Neuronal stem cell (in vitro differentiated cells): ENCODE results near the gene DLG1.
A peak's percentile ranks its signal among the peaks of the same experiment; 100 is the strongest.

ENCODE experiments used
- DNase-seq: peaks from one replicate; pipeline ENCODE4 v3.0.0-alpha.2; 2013; ENCODE audit warnings: low spot score
- H2AFZ ChIP-seq: one replicate; pipeline ENCODE4 v1.6.1; 2013; ENCODE audit warnings: mild to moderate bottlenecking, low read length, inconsistent platforms
- H2AK5ac ChIP-seq: 2 replicates; pipeline ENCODE4 v1.6.1; 2013; ENCODE audit warnings: low read depth, mild to moderate bottlenecking, inconsistent platforms, low read length, moderate library complexity, mixed read lengths
- H2BK120ac ChIP-seq: 2 replicates; pipeline ENCODE4 v1.6.1; 2013; ENCODE audit warnings: low read depth, mild to moderate bottlenecking, inconsistent platforms, low read length, moderate library complexity, mixed read lengths
- H2BK12ac ChIP-seq: one replicate; pipeline ENCODE4 v1.6.1; 2013; ENCODE audit warnings: low read length, inconsistent platforms
- H2BK15ac ChIP-seq: 2 replicates; pipeline ENCODE4 v1.6.1; 2013; ENCODE audit warnings: mild to moderate bottlenecking, low read length, inconsistent platforms, mixed read lengths
- H2BK5ac ChIP-seq: one replicate; pipeline ENCODE4 v1.6.1; 2013; ENCODE audit warnings: inconsistent platforms, mild to moderate bottlenecking, low read length, moderate library complexity
- H3K14ac ChIP-seq: one replicate; pipeline ENCODE4 v1.6.1; 2013; ENCODE audit warnings: low read length, inconsistent platforms
- H3K18ac ChIP-seq: 2 replicates; pipeline ENCODE4 v1.6.1; 2013; ENCODE audit warnings: low read length, inconsistent platforms
- H3K23ac ChIP-seq: 2 replicates; pipeline ENCODE4 v1.6.1; 2013; ENCODE audit warnings: low read depth, mild to moderate bottlenecking, mixed read lengths, low read length, inconsistent platforms; ENCODE audit not compliant: poor library complexity
- H3K27ac ChIP-seq: replicated peaks from 3 replicates; pipeline ENCODE4 v1.5.1; 2013; ENCODE audit warnings: low read length, inconsistent platforms
- H3K27me3 ChIP-seq, 3 experiments: 2 replicates each; pipeline ENCODE4 v1.6.1; 2013; ENCODE audit warnings: low read length in 3 of 3, mild to moderate bottlenecking in 2 of 3, inconsistent platforms in 1 of 3, low read depth in 1 of 3, mixed read lengths in 1 of 3, moderate library complexity in 1 of 3; ENCODE audit not compliant: control insufficient read depth in 3 of 3, insufficient read depth in 3 of 3
- H3K36me3 ChIP-seq, 2 donors: replicated peaks in 1 of 2; 2 replicates each; pipeline ENCODE4 v1.6.1; 2013; ENCODE audit warnings: low read length in 2 of 2; ENCODE audit not compliant: control insufficient read depth in 2 of 2, insufficient read depth in 2 of 2
- H3K4ac ChIP-seq: 2 replicates; pipeline ENCODE4 v1.6.1; 2013; ENCODE audit warnings: inconsistent platforms, mild to moderate bottlenecking, low read length, moderate library complexity
- H3K4me1 ChIP-seq, 2 donors: 1 replicate in 1 of 2; 2 replicates in 1 of 2; pipeline ENCODE4 v1.6.1; 2013; ENCODE audit warnings: low read length in 2 of 2, low read depth in 1 of 2; ENCODE audit not compliant: control insufficient read depth in 2 of 2, insufficient read depth in 1 of 2
- H3K4me2 ChIP-seq: one replicate; pipeline ENCODE4 v1.6.1; 2013; ENCODE audit warnings: mild to moderate bottlenecking, low read length, inconsistent platforms; ENCODE audit not compliant: insufficient read depth, poor library complexity, severe bottlenecking
- H3K4me3 ChIP-seq, 2 donors: 2 replicates each; pipeline ENCODE4 v1.5.1; 2013; ENCODE audit warnings: low read length in 2 of 2, mild to moderate bottlenecking in 2 of 2, inconsistent platforms in 1 of 2, moderate library complexity in 1 of 2
- H3K79me1 ChIP-seq: one replicate; pipeline ENCODE4 v1.6.1; 2013; ENCODE audit warnings: low read depth, mild to moderate bottlenecking, inconsistent platforms, low read length, moderate library complexity
- H3K9ac ChIP-seq: one replicate; pipeline ENCODE4 v1.6.1; 2013; ENCODE audit warnings: mild to moderate bottlenecking, low read depth, low read length, inconsistent platforms; ENCODE audit not compliant: poor library complexity
- H3K9me3 ChIP-seq, 2 donors: replicated peaks in 1 of 2; 2 replicates each; pipeline versions ENCODE3 to v1.6.1; 2013; ENCODE audit warnings: low read length in 2 of 2, mild to moderate bottlenecking in 2 of 2, inconsistent platforms in 1 of 2, low read depth in 1 of 2, mixed read lengths in 1 of 2, moderate library complexity in 1 of 2; ENCODE audit not compliant: control insufficient read depth in 2 of 2, insufficient read depth in 1 of 2
- H4K8ac ChIP-seq: one replicate; pipeline ENCODE4 v1.6.1; 2013; ENCODE audit warnings: low read depth, mild to moderate bottlenecking, inconsistent platforms, low read length, moderate library complexity
- H4K91ac ChIP-seq: one replicate; pipeline ENCODE4 v1.6.1; 2013; ENCODE audit warnings: low read length, low read depth, mild to moderate bottlenecking, inconsistent platforms; ENCODE audit not compliant: poor library complexity
- WGBS, 2 donors: extraction: QIAGEN DNeasy Blood & Tissue Kit; methylation state at CpG; one replicate each; pipeline ENCODE4 v1.1.7; 2013; ENCODE audit warnings: missing lambda C conversion rate in 2 of 2, mixed read lengths in 1 of 2; ENCODE audit not compliant: insufficient read length in 2 of 2, insufficient replicate concordance in 1 of 2; ENCODE audit errors: extremely low coverage in 2 of 2; 5-methylcytosine and 5-hydroxymethylcytosine counted together
- small RNA-seq: library from polyadenylated mRNA; stranded (forward); fragments of <200 nt; extraction: miRNeasy Mini kit (QIAGEN cat#:217004); gene quantifications from one replicate; pipeline ENCODE3, GENCODE V24; 2013; ENCODE audit not compliant: insufficient read depth

Gene DLG1

DNA sequence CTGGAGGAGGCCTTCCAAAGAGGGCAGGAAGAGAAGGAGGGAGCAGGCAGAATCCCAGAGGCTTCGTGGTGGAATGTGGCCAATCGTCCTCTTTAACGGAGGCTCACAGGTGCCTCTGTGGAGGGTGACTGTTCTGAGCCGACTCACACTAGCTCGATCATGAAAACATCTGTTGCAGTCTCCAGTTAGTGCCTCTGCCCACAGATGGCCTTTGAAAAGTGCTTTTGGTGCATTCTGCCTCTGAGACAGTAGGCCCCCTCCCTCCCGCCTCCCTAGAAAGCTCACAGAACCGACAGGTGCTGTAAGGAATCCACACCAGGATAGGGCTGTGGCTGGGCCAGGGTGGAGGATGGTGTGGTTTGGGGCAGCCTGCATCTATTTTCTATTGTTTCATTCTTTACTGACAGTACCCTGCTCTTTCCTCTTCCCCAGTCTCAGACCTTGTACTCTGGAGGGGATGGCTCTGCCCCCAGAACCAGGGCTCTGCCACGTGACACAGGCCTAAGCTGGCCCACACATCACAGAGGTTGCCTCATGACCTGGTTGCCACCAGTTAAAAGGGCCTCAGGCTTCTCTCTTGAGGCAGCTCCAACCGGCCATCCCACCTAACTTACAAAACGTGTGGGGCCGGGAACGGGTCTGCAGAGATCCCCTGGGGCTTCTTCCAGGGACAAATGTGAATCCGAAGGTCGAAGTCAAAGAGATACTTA is 302.6 kb downstream of the DLG1 start:
- H3K27me3 ChIP-seq = peaks cover 0 to 5% (median 3%) of the 10 kb centered on the region in 3 experiments
- no peak overlapping the region for H4K91ac ChIP-seq
- H4K8ac ChIP-seq = no peak overlapping the region
- H3K4me1 ChIP-seq = peaks cover 4 to 6% of the 10 kb centered on the region in 2 donors
- no peak overlapping the region for H3K23ac ChIP-seq
- H3K18ac ChIP-seq = no peak overlapping the region
- H2BK15ac ChIP-seq = no peak overlapping the region
- no peak overlapping the region for H3K4me3 ChIP-seq
- no peak overlapping the region for H3K9ac ChIP-seq
- no peaks in the 10 kb centered on the region for H3K36me3 ChIP-seq
- no peak overlapping the region for H2BK120ac ChIP-seq
- H3K4me2 ChIP-seq = no peak overlapping the region
- H3K9me3 ChIP-seq = peaks cover 0 to 4% of the 10 kb centered on the region in 2 donors
- H2AFZ ChIP-seq = peak overlapping the region; percentile 32
- no CpG with 5 or more reads among the region's 14 CpGs for WGBS, 2 donors
- H3K79me1 ChIP-seq = peaks cover 4% of the 10 kb centered on the region
- no peak overlapping the region for H3K27ac ChIP-seq
- H2BK5ac ChIP-seq = no peak overlapping the region
- H2BK12ac ChIP-seq = no peak overlapping the region
- no peak overlapping the region for H2AK5ac ChIP-seq
- no peak overlapping the region for H3K4ac ChIP-seq
- no peak overlapping the region for H3K14ac ChIP-seq
- no peak for DNase-seq

DNA sequence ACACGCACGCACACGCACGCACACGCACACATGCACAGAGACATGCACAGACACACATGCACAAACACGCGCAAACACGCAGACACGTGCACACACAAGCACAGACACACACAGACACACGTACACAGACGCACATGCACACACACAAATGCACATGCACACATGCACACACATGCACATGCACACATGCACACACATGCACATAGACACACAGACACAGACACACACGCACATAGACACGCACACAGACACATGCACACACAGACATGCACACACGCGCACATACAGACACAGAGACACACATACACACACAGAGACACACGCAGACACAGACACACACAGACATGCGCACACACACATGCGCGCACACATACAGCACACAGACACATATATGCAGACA is 303.4 kb downstream of the DLG1 start:
- Histone ChIP-seq H2BK120ac (no peak overlapping the region), H3K4me1 (peaks cover 4 to 6% of the 10 kb centered on the region in 2 donors), H2AFZ (no peak overlapping the region), H2BK12ac (peak overlapping the region; percentile 63), H3K23ac (peak overlapping the region; percentile 83), H3K4me2 (no peak overlapping the region), H3K4ac (no peak overlapping the region), H3K36me3 (no peaks in the 10 kb centered on the region), H3K14ac (peak overlapping the region; percentile 100), H3K9me3 (peaks cover 0 to 4% of the 10 kb centered on the region in 2 donors), H2AK5ac (no peak overlapping the region), H2BK15ac (no peak overlapping the region), H4K8ac (peak overlapping the region; percentile 32), H3K4me3 (peak overlapping the region in 1 of 2 donors; percentile 70), H3K27ac (no peak overlapping the region), H3K79me1 (peaks cover 4% of the 10 kb centered on the region), H2BK5ac (no peak overlapping the region), H3K27me3 (peaks cover 0 to 5% (median 3%) of the 10 kb centered on the region in 3 experiments), H4K91ac (peak overlapping the region; percentile 22), H3K9ac (peak overlapping the region; percentile 64), H3K18ac (peak overlapping the region; percentile 61)
- DNase-seq = no peak
- no CpG with 5 or more reads among the region's 19 CpGs for WGBS, 2 donors

DNA sequence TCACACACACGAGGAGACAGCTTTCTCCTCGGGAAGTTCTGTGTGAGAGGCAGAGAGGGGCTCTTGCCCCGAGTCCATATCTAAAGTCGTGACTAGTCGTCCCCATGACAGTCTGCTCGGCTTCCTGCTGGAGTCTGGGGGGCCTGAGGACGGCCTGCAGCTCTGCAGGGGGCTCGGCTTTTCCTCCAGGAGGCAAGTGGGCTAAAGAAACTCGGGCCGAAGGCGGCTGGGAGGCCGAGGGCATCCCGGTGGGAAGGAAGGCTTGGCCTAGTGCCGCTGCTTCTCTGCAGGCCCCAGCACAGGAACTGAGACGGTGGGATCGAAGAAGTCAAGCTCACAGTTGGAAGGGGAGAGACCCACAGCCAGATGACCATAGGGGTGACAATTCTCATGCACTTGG is 304.4 kb downstream of the DLG1 start:
- Histone ChIP-seq H2AFZ (peak overlapping the region; percentile 78), H4K91ac (no peak overlapping the region), H3K9ac (no peak overlapping the region), H3K9me3 (peaks cover 0 to 4% of the 10 kb centered on the region in 2 donors), H3K4me1 (peaks cover 4 to 6% of the 10 kb centered on the region in 2 donors), H3K27ac (no peak overlapping the region), H3K27me3 (peaks cover 0 to 5% (median 3%) of the 10 kb centered on the region in 3 experiments), H3K14ac (no peak overlapping the region), H3K36me3 (no peaks in the 10 kb centered on the region), H2BK12ac (no peak overlapping the region), H3K23ac (no peak overlapping the region), H3K4ac (no peak overlapping the region), H2BK15ac (no peak overlapping the region), H2AK5ac (no peak overlapping the region), H2BK5ac (no peak overlapping the region), H3K79me1 (peaks cover 4% of the 10 kb centered on the region), H2BK120ac (no peak overlapping the region), H3K4me2 (no peak overlapping the region), H3K4me3 (no peak overlapping the region), H3K18ac (peak overlapping the region; percentile 24), H4K8ac (no peak overlapping the region)
- DNase-seq = no peak
- WGBS, 2 donors = no CpG with 5 or more reads among the region's 16 CpGs

Small RNAs within 50 kb of the gene (small RNA-seq; reads per million reads assigned to genes)
- gene MIR4797 = 1.2 reads per million
